SKM-1 (cell line): ENCODE results near the gene SLC6A13.
"Not testable (repeated sequence)": the region's sequence is repeated elsewhere in the genome, so short reads cannot be mapped to it uniquely, and the experiment has no call there.

Source experiments
- DNase-seq: peaks from one replicate; lab custom pipeline; 2025; ENCODE audit not compliant: unreplicated experiment; lab: John Stamatoyannopoulos, UW

SLC6A13 gene

GRCh38 chr12:262817-263216, at the start of gene SLC6A13:
Gene SLC6A13, minus strand, starts transcription at chr12:262836. Its CDS starts 2,784 bp downstream, at chr12:260052.
- no peak for DNase-seq

- DNase-seq = no peak
Observed at GRCh38 chr12:308511-308910, 45.9 kb upstream of the SLC6A13 start.

GRCh38 chr12:307406-307805, 44.8 kb upstream of the SLC6A13 start:
- DNase-seq = no peak

GRCh38 chr12:304805-305204, 42.2 kb upstream of the SLC6A13 start:
- no peak for DNase-seq

- not testable (repeated sequence) for DNase-seq
Observed at GRCh38 chr12:302766-303165, 40.1 kb upstream of the SLC6A13 start.

GRCh38 chr12:300166-300565, 37.5 kb upstream of the SLC6A13 start:
- DNase-seq = not testable (repeated sequence)

DNA sequence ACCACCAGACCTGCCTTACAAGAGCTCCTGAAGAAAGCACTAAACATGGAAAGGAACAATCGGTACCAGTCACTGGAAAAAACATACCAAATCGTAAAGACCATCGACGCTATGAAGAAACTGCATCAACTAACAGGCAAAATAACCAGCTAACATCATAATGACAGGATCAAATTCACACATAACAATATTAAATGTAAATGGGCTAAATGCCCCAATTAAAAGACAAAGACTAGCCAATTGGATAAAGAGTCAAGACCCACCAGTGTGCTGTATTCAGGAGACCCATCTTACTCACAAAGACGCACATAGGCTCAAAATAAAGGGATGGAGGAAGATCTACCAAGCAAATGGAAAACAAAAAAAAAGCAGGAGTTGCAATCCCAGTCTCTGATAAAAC, 36.9 kb upstream of the SLC6A13 start:
- DNase-seq = not testable (repeated sequence)

DNA sequence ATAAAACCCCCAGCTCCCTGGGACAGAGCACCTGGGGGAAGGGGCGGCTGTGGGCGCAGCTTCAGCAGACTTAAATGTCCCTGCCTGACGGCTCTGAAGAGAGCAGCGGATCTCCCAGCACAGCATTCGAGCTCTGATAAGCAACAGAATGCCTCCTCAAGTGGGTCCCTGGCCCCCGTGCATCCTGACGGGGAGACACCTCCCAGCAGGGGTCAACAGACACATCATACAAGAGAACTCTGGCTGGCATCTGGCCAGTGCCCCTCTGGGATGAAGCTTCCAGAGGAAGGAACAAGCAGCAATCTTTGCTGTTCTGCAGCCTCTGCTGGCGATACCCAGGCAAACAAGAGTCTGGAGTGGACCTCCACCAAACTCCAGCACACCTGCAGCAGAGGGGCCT, 35.4 kb upstream of the SLC6A13 start:
- not testable (repeated sequence) for DNase-seq

DNA sequence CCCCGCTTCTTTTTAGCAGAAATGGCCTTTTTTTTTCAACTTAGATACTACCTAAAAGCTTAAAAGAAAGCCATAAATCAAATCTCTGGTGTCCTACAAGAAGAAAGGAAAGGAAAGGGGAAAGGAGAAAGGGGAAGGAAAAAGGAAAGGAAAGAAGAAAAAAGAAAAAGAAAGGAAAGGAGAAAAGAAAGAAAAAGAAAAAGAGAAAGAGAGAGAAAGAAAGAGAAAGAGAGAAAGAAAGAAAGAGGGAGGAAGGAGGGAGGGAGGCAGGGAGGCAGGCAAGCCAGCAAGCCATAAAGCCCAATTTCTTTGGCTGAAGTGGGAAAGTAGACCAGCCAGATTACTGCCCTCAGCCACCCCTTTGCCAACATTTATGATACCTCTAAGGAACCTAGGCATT, 32.5 kb upstream of the SLC6A13 start:
- DNase-seq = no peak

- no peak for DNase-seq
Observed at GRCh38 chr12:293199-293598, 30.6 kb upstream of the SLC6A13 start.

GRCh38 chr12:292186-292585, 29.6 kb upstream of the SLC6A13 start:
- DNase-seq = no peak

- no peak for DNase-seq
Observed at GRCh38 chr12:291153-291723, 28.6 kb upstream of the SLC6A13 start.

DNA sequence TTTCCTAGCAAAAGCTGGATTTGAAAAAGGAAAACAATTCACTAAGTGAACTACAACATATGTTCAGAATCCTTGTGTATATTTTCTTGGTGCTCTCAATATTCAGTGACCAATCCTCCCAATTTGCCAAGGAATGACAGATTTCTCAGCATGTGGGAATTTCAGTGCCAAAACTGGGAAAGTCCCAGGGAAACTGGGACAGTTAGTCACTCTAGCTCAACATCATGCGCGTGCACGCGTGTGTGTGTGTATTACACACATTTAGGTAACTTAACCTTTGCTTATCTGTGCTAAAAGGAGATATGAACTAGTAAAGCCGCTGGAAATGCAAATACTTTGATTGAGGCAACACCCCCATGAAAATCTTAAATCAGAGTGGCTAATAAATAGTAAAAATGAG, 26.1 kb upstream of the SLC6A13 start:
- DNase-seq = no peak

- no peak for DNase-seq
Observed at GRCh38 chr12:286531-287300, 24.1 kb upstream of the SLC6A13 start.

- DNase-seq = no peak
Observed at GRCh38 chr12:278046-278445, 15.4 kb upstream of the SLC6A13 start.

DNA sequence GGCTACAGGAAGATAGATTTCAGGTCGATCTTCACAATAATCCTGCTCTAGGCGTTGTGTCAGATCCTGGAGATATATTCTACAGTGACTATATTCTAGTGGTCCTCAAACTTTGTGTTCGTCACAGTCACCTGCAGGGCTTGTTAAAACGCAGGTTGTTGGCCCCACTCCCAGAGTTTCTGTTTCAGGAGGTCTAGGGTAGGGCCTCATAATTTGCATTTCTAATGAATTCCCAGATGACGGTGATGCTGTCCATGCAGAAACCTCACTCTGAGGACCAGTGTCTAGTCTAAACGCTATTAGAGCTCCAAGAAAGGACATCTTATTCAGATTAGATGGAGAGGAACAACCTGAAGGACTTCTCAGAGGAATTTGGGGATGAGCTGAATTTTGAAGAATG, 13.2 kb upstream of the SLC6A13 start:
- no peak for DNase-seq

GRCh38 chr12:273382-273781, 10.7 kb upstream of the SLC6A13 start:
- DNase-seq = no peak

- DNase-seq = no peak
Observed at GRCh38 chr12:272942-273341, 10.3 kb upstream of the SLC6A13 start.

DNA sequence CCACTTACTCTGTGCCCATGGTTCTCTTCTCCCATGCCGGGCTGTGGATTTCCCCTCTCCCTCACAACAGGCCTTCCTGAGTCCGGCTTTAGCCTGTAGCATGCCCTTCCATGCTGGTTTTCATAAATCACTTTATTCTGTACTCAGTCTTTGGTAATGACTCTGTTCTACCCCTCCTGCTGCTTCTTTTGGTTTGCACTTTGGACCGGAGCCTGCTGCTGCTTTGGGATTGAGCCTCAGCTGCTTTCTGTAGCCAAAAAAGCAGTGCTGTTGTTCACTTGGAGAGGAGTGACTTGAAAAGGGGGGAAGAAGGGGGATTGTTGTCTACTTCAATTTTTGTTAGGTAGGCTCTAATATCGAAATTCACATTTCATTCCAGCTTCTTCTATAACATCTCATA, 8.5 kb upstream of the SLC6A13 start:
- DNase-seq = no peak

- DNase-seq = no peak
Observed at GRCh38 chr12:269191-269590, 6.6 kb upstream of the SLC6A13 start.

GRCh38 chr12:268483-268840, 5.8 kb upstream of the SLC6A13 start:
- DNase-seq = no peak

- no peak for DNase-seq
Observed at GRCh38 chr12:267581-268482, 5.2 kb upstream of the SLC6A13 start.
